NCI-H2227 treated with DMSO at 0.1 percent for 48 hours (cell line): ENCODE measurements around the gene AQP12B.

Experiments
- DNase-seq: peaks from one replicate; lab custom pipeline; 2025; lab: John Stamatoyannopoulos, UW

Gene AQP12B

GRCh38 chr2:240632306-240632721 lies 50.4 kb downstream of the AQP12B start:
- no peak for DNase-seq

GRCh38 chr2:240631548-240632305 lies 51.0 kb downstream of the AQP12B start:
- DNase-seq = no peak

- DNase-seq = no peak
Measured at GRCh38 chr2:240630771-240631547, 51.7 kb downstream of the AQP12B start.

- no peak for DNase-seq
Measured at GRCh38 chr2:240629968-240630770, 52.5 kb downstream of the AQP12B start.

GRCh38 chr2:240629619-240629967 lies 53.1 kb downstream of the AQP12B start:
- DNase-seq = no peak

GRCh38 chr2:240628808-240629618 lies 53.7 kb downstream of the AQP12B start:
- no peak for DNase-seq

GRCh38 chr2:240628507-240628807 lies 54.2 kb downstream of the AQP12B start:
- no peak for DNase-seq

- no peak for DNase-seq
Measured at GRCh38 chr2:240627736-240628506, 54.8 kb downstream of the AQP12B start.

- DNase-seq = no peak
Measured at GRCh38 chr2:240626531-240627300, 56.0 kb downstream of the AQP12B start.
